OCI-LY1 (cell line): Measurements from ENCODE around the gene TBL2.

Experiments used
- H2AFZ ChIP-seq: fragments of 200-600 bp; sonication (generic), shearing (Covaris generic); 2 replicates; pipeline ENCODE4 v1.6.0; 2014; ENCODE audit warnings: antibody characterized with exemption, mild to moderate bottlenecking, low read length
- H3F3A ChIP-seq: fragments of 200-600 bp; sonication (generic), shearing (Covaris generic); 2 replicates; pipeline ENCODE4 v1.6.0; 2014; ENCODE audit warnings: mild to moderate bottlenecking, antibody characterized with exemption, low read length, moderate library complexity; ENCODE audit not compliant: insufficient read depth
- H3K27ac ChIP-seq: fragments of 200-600 bp; sonication (generic); 2 replicates; pipeline ENCODE4 v1.5.1; 2014; ENCODE audit warnings: low read length, mixed run types, mild to moderate bottlenecking, low read depth; ENCODE audit not compliant: poor library complexity, severe bottlenecking
- H3K27me3 ChIP-seq: fragments of 200-600 bp; sonication (generic); 2 replicates; pipeline ENCODE4 v1.6.0; 2014; ENCODE audit warnings: antibody characterized with exemption, mild to moderate bottlenecking, low read length, moderate library complexity; ENCODE audit not compliant: insufficient read depth
- H3K36me3 ChIP-seq: fragments of 200-600 bp; sonication (generic); 2 replicates; pipeline ENCODE4 v1.6.1; 2014; ENCODE audit warnings: mild to moderate bottlenecking, antibody characterized with exemption, low read length, moderate library complexity, mixed read lengths; ENCODE audit not compliant: insufficient read depth
- H3K4me1 ChIP-seq: fragments of 200-600 bp; sonication (generic); 2 replicates; pipeline ENCODE4 v1.5.1; 2014; ENCODE audit warnings: mild to moderate bottlenecking, low read length, moderate library complexity; ENCODE audit not compliant: insufficient read depth, severe bottlenecking
- H3K4me2 ChIP-seq: fragments of 200-600 bp; sonication (generic), shearing (Covaris generic); 2 replicates; pipeline ENCODE4 v1.6.1; 2014; ENCODE audit warnings: low read length
- H3K4me3 ChIP-seq: fragments of 200-600 bp; sonication (generic); 2 replicates; pipeline ENCODE4 v1.5.1; 2014; ENCODE audit warnings: low read length, low read depth, mild to moderate bottlenecking, mixed read lengths; ENCODE audit not compliant: poor library complexity, severe bottlenecking
- H3K79me2 ChIP-seq: fragments of 200-600 bp; shearing (Covaris generic); 2 replicates; pipeline ENCODE4 v1.6.1; 2016; ENCODE audit warnings: mixed run types, low read length, mixed read lengths; ENCODE audit not compliant: insufficient read depth
- H3K9ac ChIP-seq: fragments of 200-600 bp; sonication (generic), shearing (Covaris generic); 2 replicates; pipeline ENCODE4 v1.6.1; 2014; ENCODE audit warnings: mild to moderate bottlenecking, low read length, mixed read lengths
- H3K9me2 ChIP-seq: fragments of 200-600 bp; sonication (generic), shearing (Covaris generic); 2 replicates; pipeline ENCODE4 v1.6.1; 2014; ENCODE audit warnings: low read depth, mild to moderate bottlenecking, low read length, mixed read lengths
- H3K9me3 ChIP-seq: fragments of 200-600 bp; shearing (Covaris generic); 2 replicates; pipeline ENCODE4 v1.6.1; 2014; ENCODE audit warnings: low read length, mixed read lengths
- H4K20me1 ChIP-seq: fragments of 200-600 bp; sonication (generic), shearing (Covaris generic); 2 replicates; pipeline ENCODE4 v1.6.0; 2016; ENCODE audit warnings: mild to moderate bottlenecking, low read length; ENCODE audit not compliant: insufficient read depth
- EZH2 ChIP-seq: fragments of 200-600 bp; sonication (generic), shearing (Covaris generic); IDR thresholded peaks from 2 replicates; pipeline ENCODE4 v1.8.0; 2017; ENCODE audit warnings: borderline replicate concordance, mixed run types, mild to moderate bottlenecking, antibody characterized with exemption, low read length, moderate library complexity, mixed read lengths
- TF ChIP-seq, protein P1 (sequence below): fragments of 200-600 bp; sonication (generic), shearing (Covaris generic); IDR thresholded peaks from 2 replicates; pipeline ENCODE4 v1.5.1; 2017; ENCODE audit warnings: mild to moderate bottlenecking, antibody characterized with exemption, low read length, moderate library complexity, mixed read lengths

Gene TBL2

DNA sequence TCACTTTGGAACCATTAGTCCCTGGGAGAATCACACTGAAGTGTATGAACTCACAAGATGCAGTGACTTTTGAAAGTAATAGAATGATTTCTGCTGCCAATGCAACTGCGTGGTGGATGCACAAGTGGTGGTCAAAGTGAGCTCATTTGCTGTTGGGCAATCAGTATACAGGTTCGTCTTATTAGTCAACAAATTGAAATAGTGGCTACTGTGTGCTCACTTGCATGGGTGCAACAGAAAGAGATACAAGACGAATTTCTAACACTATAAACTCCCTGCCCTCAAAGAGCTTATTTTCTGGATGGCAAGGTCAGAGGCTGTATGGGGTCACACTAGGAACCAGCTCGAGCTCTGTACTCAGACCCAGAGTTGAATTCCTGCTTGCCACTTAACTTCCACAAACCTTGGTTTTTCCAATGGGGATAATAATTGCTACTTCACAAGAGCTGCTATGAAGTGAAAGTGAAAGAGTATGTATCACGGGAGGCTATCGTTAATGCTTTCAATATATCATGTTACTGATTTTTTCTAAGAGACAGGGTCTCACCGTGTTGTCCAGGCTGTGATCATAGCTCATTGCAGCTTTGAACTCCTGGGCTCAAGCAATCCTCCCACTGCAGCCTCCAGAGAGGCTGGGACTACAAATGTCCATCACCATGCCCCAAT, 12.6 kb downstream of the TBL2 start:
- no peak overlapping the region for H3K27ac ChIP-seq
- no peaks in the 10 kb centered on the region for H3K79me2 ChIP-seq
- H3K36me3 ChIP-seq, result peaks cover 26% of the 10 kb centered on the region
- H3K4me2 ChIP-seq, result peak overlapping the region; percentile 57
- no peaks in the 10 kb centered on the region for H3K9me2 ChIP-seq
- peak overlapping the region; percentile 10; the same call in 1 of the 2 replicates for H3K9ac ChIP-seq
- H3K4me3 ChIP-seq, result peak overlapping the region; percentile 5
- no peaks in the 10 kb centered on the region for H3F3A ChIP-seq
- H4K20me1 ChIP-seq, result no peaks in the 10 kb centered on the region
- no peaks in the 10 kb centered on the region for H3K27me3 ChIP-seq
- peaks cover 5% of the 10 kb centered on the region for H3K4me1 ChIP-seq
- 0 out of 2 replicates have a peak, but pooled peaks cover 2% of the 10 kb centered on the region for H3K9me3 ChIP-seq
- no peak for TF ChIP-seq EZH2
- TF ChIP-seq, protein P1, sequence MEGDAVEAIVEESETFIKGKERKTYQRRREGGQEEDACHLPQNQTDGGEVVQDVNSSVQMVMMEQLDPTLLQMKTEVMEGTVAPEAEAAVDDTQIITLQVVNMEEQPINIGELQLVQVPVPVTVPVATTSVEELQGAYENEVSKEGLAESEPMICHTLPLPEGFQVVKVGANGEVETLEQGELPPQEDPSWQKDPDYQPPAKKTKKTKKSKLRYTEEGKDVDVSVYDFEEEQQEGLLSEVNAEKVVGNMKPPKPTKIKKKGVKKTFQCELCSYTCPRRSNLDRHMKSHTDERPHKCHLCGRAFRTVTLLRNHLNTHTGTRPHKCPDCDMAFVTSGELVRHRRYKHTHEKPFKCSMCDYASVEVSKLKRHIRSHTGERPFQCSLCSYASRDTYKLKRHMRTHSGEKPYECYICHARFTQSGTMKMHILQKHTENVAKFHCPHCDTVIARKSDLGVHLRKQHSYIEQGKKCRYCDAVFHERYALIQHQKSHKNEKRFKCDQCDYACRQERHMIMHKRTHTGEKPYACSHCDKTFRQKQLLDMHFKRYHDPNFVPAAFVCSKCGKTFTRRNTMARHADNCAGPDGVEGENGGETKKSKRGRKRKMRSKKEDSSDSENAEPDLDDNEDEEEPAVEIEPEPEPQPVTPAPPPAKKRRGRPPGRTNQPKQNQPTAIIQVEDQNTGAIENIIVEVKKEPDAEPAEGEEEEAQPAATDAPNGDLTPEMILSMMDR, result no peak
- no peak overlapping the region for H2AFZ ChIP-seq

DNA sequence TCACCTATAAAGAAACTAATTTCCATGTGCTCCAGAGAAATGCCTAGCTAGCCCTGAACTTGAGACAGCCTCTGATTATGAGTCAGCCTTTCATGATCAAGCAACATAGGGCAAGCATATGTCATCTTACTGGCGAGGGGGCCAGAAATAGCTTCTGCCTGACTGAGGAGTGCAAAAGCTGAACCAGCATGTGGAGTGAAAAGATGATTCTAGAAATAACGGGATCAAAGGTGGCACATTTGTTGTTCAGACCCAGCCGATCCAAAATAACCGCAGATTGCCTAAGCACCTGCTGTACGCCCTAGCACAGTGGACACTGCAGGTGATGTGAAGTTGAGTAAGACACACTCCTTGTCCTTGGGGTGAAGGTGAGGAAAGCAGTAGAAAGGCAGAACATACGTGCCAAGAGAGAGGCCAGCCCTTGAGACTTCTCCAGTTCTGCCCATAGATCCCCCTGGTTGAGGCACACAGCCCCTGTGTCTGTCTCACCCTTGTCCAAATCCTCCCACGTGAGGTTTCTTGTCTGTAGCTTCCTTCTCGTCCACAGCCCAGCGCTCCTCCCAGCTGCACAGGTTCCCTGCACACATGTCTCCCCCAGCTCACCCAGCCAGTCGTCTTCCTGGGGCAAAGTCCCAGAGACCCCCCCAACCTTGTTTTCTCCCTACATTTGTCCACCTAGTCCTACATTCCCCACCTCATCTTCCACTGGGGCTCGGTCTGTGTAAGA, 18.1 kb downstream of the TBL2 start:
- Histone ChIP-seq H2AFZ (no peak overlapping the region), H3K27ac (no peak overlapping the region), H3K4me3 (no peak overlapping the region)

DNA sequence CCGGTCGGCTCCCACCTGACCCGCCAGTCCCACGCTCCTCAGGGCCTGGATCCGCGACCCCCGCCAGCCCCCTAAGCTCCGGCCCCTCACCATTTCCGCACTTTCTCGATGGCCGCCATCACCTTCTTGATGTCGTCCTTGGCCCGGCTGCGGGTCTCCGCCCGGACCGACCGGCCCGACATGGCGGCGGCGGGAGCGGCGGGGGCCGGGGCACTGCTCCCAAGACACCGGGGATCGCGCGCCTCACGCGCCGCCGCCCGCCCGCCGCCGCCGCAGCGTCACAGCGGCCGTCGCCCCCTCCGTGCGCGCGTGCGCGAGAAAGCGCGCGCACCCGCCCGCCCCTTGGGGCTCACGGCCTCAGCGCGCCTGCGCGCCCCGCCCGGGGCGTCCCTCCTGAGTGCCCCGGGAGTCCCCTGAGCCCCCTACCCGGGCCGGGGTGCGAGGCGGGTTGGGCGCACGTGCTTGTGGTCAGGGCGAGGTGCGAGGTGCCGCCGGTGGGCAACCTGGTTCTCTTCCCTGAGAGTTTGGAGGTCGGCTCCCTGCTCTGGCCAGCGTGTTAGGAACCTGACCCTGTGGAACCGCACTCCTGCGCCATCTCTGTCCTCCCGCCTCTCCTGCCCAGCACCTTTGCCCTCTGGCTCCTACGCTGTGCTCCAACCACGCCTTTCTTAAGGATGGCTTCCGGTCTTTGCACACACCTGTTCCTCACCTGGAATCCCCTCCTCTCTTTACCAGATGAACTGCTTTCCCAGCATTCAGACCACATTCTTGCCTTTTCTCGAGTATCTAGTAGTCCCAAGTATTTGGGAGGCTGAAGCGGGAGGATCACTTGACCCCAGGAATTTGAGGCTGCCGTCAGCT, 20.8 kb downstream of the TBL2 start, which contains the start of gene BCL7B:
Gene BCL7B, minus strand, starts transcription at position 294 of the 861 bp plus-strand sequence. Its CDS starts 112 bp downstream, at position 182.
- peaks cover 20% of the 10 kb centered on the region for H3K4me1 ChIP-seq
- no peaks in the 10 kb centered on the region for H4K20me1 ChIP-seq
- H3K27ac ChIP-seq, result peak within 1 kb of the TSS; percentile 61
- no peaks in the 10 kb centered on the region for H3K9me2 ChIP-seq
- H3K9me3 ChIP-seq, result 0 out of 2 replicates have a peak, but pooled peaks cover 2% of the 10 kb centered on the region
- H3K4me3 ChIP-seq, result peak within 1 kb of the TSS; percentile 75
- peaks cover 27% of the 10 kb centered on the region for H3K36me3 ChIP-seq
- peak within 1 kb of the TSS; percentile 92 for H3K9ac ChIP-seq
- no peaks in the 10 kb centered on the region for H3F3A ChIP-seq
- TF ChIP-seq EZH2, result no peak
- TF ChIP-seq, protein P1, result no peak
- H3K79me2 ChIP-seq, result peaks cover 35% of the 10 kb centered on the region
- H3K27me3 ChIP-seq, result no peaks in the 10 kb centered on the region
- H3K4me2 ChIP-seq, result peak within 1 kb of the TSS; percentile 82
- no peak within 1 kb of the TSS for H2AFZ ChIP-seq

More for the DNA sequence above, 18.1 kb downstream of the TBL2 start:
- no peaks in the 10 kb centered on the region for H3K9me2 ChIP-seq
- 0 out of 2 replicates have a peak, but pooled peaks cover 2% of the 10 kb centered on the region for H3K9me3 ChIP-seq
- no peak overlapping the region for H3K4me2 ChIP-seq
- no peaks in the 10 kb centered on the region for H3F3A ChIP-seq
- TF ChIP-seq, protein P1, result no peak
- no peak for TF ChIP-seq EZH2
- H3K79me2 ChIP-seq, result peaks cover 17% of the 10 kb centered on the region
- no peak overlapping the region for H3K9ac ChIP-seq
- H3K36me3 ChIP-seq, result peaks cover 2% of the 10 kb centered on the region; the same call in 1 of the 2 replicates
- peaks cover 16% of the 10 kb centered on the region for H3K4me1 ChIP-seq
- no peaks in the 10 kb centered on the region for H3K27me3 ChIP-seq
- H4K20me1 ChIP-seq, result no peaks in the 10 kb centered on the region
